ENCODE results near the gene NEK9. TPM values are rescaled to one million over a fixed set of nuclear protein-coding genes. Genes with fewer than 3 reads are reported as not detected.
A peak's percentile ranks its signal among the peaks of the same experiment; 100 is the strongest.

Gene NEK9
- total and polyA plus RNA-seq, 9 of the 15 experiments (the other 6 are each of a cell fraction or from before 2014, with no cell fraction given): 2.8 to 39.6 (median 19.8) TPM

- no peak for TF ChIP-seq ZNF407 (IDR thresholded peaks at IDR 0.05; ENCODE audit: low read depth)
- TF ChIP-seq NFYB (IDR thresholded peaks at IDR 0.05; ENCODE audit: extremely low read depth, insufficient read length): no peak
- no peak for TF ChIP-seq CHD7 (IDR thresholded peaks at IDR 0.05; ENCODE audit: low read depth, low read length)
- TF ChIP-seq L3MBTL2 (IDR thresholded peaks at IDR 0.05): peak; percentile 82
- no peak for TF ChIP-seq SETDB1 (IDR thresholded peaks at IDR 0.05; ENCODE audit: low read length)
These were observed at the start of gene NEK9 (continued) for GRCh38 chr14:75126679-75127473.
